ENCODE results near the gene NBPF4. TPM values are rescaled to one million over a fixed set of nuclear protein-coding genes. Genes with fewer than 3 reads are reported as not detected.

Gene NBPF4
- total and polyA plus RNA-seq, 8 donors, result not detected

DNA sequence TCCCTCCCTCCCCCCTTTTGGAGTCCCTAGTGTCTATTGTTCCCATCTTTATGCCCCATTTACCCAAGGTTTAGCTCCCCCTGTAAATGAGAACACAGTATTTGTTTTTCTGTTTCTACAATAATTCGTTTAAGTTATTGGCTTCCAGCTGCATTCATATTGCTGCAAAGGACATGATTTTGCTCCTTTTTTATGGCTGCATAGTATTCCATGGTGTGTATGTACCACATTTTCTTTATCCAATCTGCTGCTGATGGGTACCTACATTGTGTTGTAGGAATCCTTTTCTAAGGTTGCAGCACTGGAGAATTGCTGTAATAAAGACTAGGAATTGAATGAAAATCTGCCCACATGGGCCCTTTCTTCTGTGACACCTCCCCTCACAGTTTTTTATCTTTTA, 50.5 kb downstream of the NBPF4 start:
- FAIRE-seq (no peak), DNase-seq (no peak), ATAC-seq (no peak)
- TF ChIP-seq, protein P1, sequence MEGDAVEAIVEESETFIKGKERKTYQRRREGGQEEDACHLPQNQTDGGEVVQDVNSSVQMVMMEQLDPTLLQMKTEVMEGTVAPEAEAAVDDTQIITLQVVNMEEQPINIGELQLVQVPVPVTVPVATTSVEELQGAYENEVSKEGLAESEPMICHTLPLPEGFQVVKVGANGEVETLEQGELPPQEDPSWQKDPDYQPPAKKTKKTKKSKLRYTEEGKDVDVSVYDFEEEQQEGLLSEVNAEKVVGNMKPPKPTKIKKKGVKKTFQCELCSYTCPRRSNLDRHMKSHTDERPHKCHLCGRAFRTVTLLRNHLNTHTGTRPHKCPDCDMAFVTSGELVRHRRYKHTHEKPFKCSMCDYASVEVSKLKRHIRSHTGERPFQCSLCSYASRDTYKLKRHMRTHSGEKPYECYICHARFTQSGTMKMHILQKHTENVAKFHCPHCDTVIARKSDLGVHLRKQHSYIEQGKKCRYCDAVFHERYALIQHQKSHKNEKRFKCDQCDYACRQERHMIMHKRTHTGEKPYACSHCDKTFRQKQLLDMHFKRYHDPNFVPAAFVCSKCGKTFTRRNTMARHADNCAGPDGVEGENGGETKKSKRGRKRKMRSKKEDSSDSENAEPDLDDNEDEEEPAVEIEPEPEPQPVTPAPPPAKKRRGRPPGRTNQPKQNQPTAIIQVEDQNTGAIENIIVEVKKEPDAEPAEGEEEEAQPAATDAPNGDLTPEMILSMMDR (IDR thresholded peaks at IDR 0.05), result no peak
- Histone ChIP-seq H3K27ac (no peak overlapping the region), H3K4me3 (no peak overlapping the region), H3K36me3 (no peaks in the 10 kb centered on the region), H3K27me3 (no peaks in the 10 kb centered on the region), H3K4me1 (peaks cover 0 to under 1% (median 0%) of the 10 kb centered on the region in 3 donors), H3K9me3 (no peaks in the 10 kb centered on the region)
- whole genome bisulfite sequencing, 2 donors, result 88 to 92% methylated on average over 1 of the region's 1 CpG
- intact Hi-C loops (cut with DNase I), result no loop called here

DNA sequence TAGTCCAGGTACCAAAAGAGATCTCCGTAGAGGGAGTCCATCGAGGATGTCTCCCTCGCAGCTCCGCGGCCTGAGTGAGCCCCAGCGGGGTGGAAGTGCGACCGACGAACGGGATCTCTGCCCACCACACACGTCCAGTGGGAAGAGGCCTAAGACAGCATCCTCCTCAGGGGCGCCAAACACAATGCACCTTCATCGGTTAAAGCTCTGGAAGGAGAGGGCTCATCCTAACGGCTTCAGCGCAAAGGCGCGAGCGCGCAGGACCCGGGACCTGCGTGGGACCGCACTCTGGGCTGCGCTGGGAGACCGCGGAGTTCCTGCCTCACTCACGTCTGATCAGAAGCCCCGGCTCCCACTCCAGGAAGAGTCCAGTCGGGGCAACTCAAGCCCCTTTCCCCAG, 51.3 kb downstream of the NBPF4 start:
- H3K27me3 ChIP-seq, result no peaks in the 10 kb centered on the region
- no peaks in the 10 kb centered on the region for H3K36me3 ChIP-seq
- no peak overlapping the region for H3K27ac ChIP-seq
- intact Hi-C loops (cut with DNase I), result no loop called here
- ATAC-seq (no peak), FAIRE-seq (no peak), DNase-seq (no peak)
- WGBS, 2 donors, result 96 to 99% methylated on average over 28 of the region's 28 CpGs
- no peaks in the 10 kb centered on the region for H3K4me1 ChIP-seq
- H3K4me3 ChIP-seq, result no peak overlapping the region
- H3K9me3 ChIP-seq, result no peaks in the 10 kb centered on the region
- TF ChIP-seq, protein P1 (IDR thresholded peaks at IDR 0.05), result no peak

DNA sequence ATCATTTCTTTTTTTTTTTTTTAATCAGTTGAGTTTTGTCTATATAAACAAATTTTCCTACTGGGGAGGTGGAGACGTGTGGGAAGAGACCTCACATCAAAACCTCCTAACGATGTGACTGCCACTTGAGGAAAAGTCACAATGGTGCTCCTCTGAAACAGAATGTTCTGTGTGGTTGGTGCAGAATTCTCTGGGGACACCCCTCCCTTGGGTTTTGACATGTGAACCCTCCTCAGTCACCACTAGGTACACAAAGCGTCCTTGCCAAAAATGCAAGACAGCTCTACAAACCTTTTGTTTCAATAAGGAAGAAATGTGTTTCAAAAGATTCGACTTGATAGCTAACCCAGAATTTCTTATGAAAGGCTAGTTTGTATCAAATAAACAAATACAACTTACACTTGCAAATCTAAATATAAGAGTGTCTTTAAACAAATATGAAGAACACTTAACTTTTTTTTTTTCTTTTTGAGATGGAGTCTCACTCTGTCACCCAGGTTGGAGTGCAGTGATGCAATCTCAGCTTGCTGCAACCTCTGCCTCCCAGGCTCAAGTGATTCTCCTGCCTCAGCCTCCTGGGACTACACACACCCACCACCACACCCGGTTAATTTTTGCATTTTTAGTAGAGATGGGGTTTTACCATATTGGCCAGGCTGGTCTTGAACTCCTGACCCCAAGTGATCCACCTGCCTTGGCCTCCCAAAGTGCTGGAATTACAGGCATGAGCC, 53.0 kb downstream of the NBPF4 start:
- TF ChIP-seq, protein P1 (IDR thresholded peaks at IDR 0.05), result no peak
- intact Hi-C loops (cut with DNase I), result no loop called here
- no peaks in the 10 kb centered on the region for H3K4me1 ChIP-seq
- H3K9me3 ChIP-seq, result no peaks in the 10 kb centered on the region
- 91% methylated on average over 5 of the region's 5 CpGs for WGBS, 2 donors
- no peaks in the 10 kb centered on the region for H3K36me3 ChIP-seq
- FAIRE-seq, result no peak
- no peaks in the 10 kb centered on the region for H3K27me3 ChIP-seq
- H3K4me3 ChIP-seq, result no peak overlapping the region
- DNase-seq, result no peak
- no peak for ATAC-seq
- no peak overlapping the region for H3K27ac ChIP-seq

DNA sequence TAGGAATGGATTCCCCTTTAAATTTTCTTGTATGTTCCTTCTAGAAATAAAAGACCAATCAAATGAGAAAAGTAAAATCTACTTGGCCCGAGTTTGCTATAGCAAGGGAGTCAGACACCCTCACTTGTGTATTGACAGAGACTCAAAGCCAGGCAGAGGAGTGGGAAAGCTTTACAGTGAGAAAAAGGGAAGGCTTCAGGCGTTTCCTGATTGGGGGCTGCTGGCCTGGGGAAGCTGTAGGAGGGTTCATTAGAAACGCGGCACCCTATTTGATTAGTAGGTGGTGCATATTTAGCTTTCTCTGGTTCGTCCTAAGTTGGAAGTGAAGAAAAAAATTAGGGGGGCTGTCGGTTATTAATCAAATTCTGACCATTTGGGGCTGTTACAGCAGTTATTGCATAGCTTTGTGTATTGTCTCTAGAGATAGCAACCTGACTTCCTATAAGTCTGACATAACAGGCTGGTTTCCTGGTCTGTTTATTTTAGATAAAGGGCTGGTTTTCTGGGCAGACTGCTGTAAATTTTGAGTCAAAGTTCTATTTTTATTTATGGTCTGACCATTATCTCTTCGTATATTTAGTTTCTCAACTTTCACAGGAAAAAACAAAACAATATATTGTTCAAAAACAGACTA, 53.8 kb downstream of the NBPF4 start:
- Histone ChIP-seq H3K4me3 (no peak overlapping the region), H3K27me3 (no peaks in the 10 kb centered on the region), H3K4me1 (no peaks in the 10 kb centered on the region), H3K36me3 (no peaks in the 10 kb centered on the region), H3K27ac (no peak overlapping the region), H3K9me3 (no peaks in the 10 kb centered on the region)
- ATAC-seq (no peak), FAIRE-seq (no peak), DNase-seq (no peak)
- 86 to 87% methylated on average over 7 of the region's 7 CpGs for WGBS, 2 donors
- intact Hi-C loops (cut with DNase I), result no loop called here
- TF ChIP-seq, protein P1 (IDR thresholded peaks at IDR 0.05), result no peak

DNA sequence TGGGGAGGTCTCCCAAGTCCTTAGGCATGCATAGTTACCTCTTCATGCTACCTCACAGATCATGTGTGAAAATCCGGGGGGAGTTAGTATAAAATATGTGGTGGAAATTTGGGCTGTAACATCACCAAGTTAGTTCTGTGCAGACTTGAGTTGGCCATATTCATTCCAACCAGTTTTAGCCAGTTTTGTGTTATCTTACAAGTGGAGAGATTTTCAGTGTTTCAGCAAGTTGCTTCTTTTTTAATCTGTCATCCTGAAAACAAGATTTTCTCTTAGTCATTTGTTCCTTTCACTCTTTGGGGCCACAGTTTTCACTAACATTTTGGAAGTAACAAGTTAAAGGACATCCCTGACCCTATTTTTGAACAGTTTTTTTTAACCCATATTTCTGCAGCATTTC, 55.1 kb downstream of the NBPF4 start:
- ATAC-seq, result no peak
- Histone ChIP-seq H3K27me3 (no peaks in the 10 kb centered on the region), H3K9me3 (no peaks in the 10 kb centered on the region), H3K4me1 (no peaks in the 10 kb centered on the region), H3K27ac (no peak overlapping the region), H3K36me3 (no peaks in the 10 kb centered on the region), H3K4me3 (no peak overlapping the region)
- FAIRE-seq, result no peak
- WGBS, 2 donors, result 85 to 100% methylated on average over 1 of the region's 1 CpG
- TF ChIP-seq, protein P1 (IDR thresholded peaks at IDR 0.05), result no peak
- intact Hi-C loops (cut with DNase I), result no loop called here
- DNase-seq, result no peak
